Tibial nerve (tissue), 3 donors: Measurements from ENCODE around the gene ARPC1A.

Source experiments
- POLR2A ChIP-seq, 2 donors: fragments of 450-650 bp; IDR thresholded peaks; one replicate each; pipeline ENCODE4 v1.6.1; 2017; ENCODE audit warnings: antibody characterized with exemption in 2 of 2, mild to moderate bottlenecking in 2 of 2, moderate library complexity in 2 of 2
- TF ChIP-seq, protein P1 (sequence below), 5 experiments: fragments of 200-600 bp in 3 of 5; fragments of 450-650 bp in 2 of 5; sonication (generic) in 3 of 5; IDR thresholded peaks; one replicate each; pipeline ENCODE4 v1.5.1; 2016 to 2019; ENCODE audit warnings: antibody characterized with exemption in 5 of 5, mild to moderate bottlenecking in 3 of 5, moderate library complexity in 2 of 5

DNA sequence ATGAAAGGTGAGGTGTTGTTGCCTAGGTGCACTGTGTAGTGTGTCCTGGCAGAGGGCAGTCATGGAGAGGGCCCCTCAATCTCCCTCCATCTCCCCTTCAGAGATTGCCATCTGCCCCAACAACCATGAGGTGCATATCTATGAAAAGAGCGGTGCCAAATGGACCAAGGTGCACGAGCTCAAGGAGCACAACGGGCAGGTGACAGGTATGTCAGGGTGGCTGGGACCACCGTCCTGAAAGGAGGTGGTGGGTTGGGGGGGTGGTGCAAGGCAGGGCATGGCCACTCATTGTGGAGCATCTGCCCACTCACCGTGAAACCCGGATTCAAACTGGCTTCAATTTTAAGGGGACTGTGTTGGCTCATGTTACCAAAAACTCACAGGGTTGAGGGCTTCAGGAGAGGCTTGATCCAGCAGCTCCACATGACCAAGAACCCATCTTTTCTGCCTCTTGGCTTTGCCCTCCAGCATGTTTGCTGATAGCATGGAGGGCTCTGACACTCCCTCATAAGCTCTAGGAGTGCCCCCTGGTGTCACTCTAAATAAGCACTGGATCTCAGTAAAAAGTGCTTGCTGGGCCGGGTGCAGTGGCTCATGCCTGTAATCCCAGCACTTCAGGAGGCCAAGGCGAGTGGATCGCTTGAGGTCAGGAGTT lies 61.0 kb downstream of the ARPC1A start:
- TF ChIP-seq, protein P1, sequence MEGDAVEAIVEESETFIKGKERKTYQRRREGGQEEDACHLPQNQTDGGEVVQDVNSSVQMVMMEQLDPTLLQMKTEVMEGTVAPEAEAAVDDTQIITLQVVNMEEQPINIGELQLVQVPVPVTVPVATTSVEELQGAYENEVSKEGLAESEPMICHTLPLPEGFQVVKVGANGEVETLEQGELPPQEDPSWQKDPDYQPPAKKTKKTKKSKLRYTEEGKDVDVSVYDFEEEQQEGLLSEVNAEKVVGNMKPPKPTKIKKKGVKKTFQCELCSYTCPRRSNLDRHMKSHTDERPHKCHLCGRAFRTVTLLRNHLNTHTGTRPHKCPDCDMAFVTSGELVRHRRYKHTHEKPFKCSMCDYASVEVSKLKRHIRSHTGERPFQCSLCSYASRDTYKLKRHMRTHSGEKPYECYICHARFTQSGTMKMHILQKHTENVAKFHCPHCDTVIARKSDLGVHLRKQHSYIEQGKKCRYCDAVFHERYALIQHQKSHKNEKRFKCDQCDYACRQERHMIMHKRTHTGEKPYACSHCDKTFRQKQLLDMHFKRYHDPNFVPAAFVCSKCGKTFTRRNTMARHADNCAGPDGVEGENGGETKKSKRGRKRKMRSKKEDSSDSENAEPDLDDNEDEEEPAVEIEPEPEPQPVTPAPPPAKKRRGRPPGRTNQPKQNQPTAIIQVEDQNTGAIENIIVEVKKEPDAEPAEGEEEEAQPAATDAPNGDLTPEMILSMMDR (IDR thresholded peaks at IDR 0.05) = peak in 2 of 5 experiments; percentile 7 to 27
- no peak for TF ChIP-seq POLR2A (IDR thresholded peaks at IDR 0.05)
